ENCODE data around the gene CHAC1.

DNA sequence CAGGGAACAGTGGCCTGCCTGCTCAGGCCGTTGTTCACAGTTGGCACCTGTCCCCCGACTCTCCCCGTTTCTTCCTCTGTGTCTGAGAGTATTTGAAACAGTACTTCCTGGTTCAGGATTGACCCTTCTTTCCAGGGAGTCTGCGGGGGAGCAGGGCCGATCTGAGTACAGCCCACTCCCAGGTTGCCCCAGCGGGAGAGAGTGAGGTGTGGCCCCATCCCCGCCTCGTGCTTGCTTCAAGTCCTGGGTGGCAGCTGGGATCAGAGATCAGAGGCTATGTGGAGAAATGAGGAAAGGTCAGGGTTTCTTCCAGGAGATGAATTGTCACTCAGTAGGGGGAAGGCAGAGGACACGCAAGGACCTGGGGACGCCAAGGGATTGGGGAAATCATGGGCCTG lies 30.7 kb upstream of the CHAC1 start:
- TF ChIP-seq CTCF (IDR thresholded peaks at IDR 0.05), result no peak
- no peak for TF ChIP-seq POLR2A (IDR thresholded peaks at IDR 0.05)

Measured in right lobe of liver (tissue), 4 donors.